ENCODE data around the gene ZNF106.

Gene ZNF106

DNA sequence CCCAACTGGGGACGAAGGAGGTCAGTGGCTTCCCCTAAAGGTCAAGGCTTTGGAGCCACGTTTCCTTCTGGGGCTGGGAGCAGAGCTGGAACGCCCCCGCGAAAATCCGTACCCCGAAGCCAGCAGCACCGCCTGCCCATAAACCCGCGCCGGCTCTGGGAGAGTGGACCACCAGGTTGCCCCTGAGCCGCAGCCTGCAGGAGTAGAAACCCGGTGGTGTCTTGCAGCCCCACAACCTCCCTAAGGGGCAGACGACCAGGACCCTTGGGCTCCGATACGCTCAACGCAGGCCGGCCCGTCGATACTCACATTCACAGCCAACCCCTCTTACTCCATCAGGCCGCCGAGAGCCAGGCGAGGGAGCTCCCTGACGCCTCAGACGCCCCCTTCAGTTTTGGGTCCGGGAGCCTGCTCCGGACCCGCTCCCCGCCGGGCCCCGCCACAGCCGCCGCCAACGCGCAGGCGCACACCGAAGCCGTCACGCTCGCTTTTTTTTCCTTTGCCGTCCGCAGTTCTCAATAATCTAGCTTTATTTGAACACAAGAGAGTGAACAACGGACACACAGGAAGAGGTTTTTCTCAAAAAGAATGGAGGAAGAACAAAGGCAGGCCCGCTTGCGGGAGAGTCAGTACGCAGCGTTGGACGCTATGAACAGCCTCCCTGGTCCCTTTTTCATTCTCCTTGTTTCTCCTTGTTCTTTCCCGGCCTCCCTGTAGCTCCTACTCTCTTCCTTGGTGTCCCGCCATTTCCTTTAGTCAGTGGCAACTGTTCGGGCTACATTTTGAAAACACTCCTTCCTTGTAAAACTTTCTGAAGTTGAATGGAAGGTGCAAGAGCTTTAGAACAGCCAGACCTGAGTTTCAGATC is at the start of gene ZNF106:
TSS of gene ZNF106 (minus strand) at position 471 of the 868 bp plus-strand sequence. CDS start 18,852 bp downstream, outside the sequence.
- peak; percentile 83 for DNase-seq

DNA sequence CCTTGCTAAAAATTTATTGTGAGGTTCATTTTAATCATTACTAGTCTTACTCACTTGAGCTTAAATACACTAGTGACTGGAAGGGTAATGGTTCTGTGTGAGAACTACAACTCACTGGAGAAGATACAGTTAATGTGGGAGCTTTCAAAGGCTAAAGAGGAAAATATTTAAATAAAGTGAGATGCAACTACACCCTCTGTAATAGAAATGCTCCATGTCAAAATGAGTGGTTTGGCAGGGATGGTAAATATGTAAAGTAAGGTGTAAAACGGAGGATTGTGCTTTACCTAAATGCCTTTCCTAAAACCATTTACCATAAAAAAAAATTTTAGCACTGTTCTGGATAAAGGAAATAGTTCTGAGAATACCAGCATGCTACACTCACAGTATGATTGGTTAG is 42.3 kb upstream of the ZNF106 start:
- no peak for DNase-seq

DNA sequence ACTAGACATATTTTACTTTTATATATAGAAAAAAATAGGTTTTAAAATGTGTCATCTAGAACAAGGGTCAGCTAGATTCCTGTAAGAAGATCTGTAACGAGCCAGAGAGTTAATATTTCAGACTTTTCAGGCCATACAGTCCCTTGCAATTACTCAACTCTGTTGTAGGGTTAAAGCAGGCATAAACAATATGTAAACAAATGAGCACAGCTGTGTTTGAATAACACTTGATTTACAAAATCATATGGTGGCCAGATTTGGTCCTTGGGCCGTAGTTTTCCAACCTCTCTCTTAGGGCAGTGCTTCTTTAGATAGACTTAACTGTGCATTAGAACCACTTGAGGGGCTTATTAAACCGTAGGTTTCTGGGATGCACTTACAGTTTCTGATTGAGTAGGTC is 38.0 kb upstream of the ZNF106 start:
- no peak for DNase-seq

DNA sequence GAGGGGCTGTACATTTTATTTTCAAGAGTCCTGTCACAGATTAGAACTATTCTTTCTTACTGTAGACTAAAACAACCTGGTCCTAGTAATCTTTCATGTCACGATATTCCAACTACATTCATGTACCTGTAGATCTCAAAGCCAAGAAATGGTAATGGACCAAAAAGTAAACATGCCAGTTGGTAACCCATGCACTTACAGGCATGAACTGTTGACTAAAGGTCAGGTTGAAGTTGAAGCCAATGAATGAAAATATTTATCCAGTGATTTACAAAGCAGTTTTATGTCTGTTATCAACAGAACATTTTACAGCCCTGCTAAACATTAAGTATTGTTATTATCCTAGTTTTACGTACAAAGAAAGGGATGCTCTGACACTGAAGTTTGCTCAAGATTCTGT is 32.4 kb upstream of the ZNF106 start:
- DNase-seq: no peak

DNA sequence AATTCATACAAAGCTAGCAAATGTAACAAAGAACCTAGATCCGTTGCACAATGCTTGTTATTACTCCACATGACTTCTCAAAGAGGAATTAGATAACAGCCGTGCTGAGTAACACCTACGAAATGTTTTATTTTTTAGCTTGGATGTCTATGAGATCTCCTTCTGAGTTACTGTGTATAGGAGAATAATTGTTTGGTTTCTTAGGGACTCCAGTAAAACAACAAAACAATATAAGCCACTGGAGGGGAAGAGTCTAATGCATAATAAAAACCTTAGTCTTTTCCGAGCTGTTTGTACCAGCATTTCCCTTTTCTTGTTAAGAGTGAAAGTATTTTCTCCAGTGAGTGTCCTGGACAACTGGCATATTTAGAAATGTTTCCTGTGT is 20.1 kb upstream of the ZNF106 start:
- DNase-seq: no peak

DNA sequence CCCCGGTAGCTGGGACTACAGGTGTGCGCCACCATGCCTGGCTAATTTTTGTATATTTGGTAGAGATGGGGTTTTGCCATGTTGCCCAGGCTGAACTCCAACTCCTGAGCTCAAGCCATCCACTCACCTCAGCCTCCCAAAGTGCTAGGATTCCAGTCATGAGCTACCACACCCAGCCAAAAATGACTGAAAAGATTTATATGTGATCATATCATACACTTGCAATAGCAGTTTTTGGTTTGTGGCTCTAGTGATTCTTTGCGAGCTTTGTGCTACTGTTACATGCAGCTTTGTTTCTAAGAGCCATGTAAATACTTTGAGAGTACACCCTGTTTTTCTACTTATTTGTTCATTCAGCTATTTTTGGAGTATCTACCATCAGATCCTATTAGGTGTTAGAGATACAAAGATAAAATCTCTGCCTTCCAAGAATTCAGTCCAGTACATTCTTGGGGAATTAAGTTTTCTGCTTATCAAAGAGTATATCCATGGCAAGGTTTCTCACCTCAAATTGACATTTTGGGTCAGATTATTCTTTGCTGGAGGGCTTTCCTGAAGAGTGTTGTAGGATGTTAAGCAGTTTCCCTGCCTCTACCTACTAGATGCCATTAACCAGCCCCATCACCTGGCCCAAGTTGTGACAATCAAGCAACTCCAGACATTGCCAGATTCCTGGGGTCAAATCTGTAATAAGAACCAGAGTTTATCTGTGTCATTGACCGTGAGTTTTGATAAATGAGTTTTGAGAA is 19.5 kb upstream of the ZNF106 start:
- DNase-seq: no peak

DNA sequence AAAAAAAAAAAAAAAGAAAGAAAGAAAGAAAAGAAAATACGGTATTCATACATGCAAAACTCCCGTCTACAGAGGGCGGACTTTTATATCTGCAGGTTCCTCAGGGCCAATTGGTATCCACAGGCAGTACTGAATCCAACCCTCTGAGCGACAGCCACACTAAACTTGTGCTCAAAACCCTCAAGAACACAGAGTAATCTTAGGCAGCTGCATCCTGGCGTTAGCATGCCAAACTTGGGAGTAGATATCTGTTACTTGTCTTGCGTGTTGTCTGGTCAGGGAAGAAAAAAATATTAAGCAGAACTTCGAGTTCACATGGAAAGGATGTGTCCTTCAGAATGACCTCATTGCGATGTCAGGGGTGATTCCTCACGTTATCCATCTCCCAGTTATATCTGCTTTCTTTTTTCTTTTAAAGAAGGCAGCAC is 17.3 kb upstream of the ZNF106 start:
- no peak for DNase-seq

DNA sequence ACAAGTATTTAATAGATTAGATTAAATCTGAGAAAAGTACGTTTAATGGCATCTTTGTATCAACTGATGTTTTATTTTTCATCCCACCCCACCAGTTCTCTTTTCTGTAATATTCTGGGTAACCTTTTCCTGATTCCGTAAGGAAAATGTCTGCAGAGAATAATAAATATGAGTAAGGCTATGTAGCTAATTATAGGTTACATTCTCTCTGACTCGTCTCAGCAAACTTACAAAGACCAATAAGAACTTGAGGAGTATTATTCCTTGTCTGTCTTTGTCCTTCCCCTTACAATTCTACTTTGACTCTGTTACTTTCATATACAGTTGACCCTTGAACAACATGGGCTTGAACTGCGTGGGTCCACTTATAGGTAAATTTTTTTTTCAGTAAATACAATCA is 16.6 kb upstream of the ZNF106 start:
- DNase-seq: no peak

DNA sequence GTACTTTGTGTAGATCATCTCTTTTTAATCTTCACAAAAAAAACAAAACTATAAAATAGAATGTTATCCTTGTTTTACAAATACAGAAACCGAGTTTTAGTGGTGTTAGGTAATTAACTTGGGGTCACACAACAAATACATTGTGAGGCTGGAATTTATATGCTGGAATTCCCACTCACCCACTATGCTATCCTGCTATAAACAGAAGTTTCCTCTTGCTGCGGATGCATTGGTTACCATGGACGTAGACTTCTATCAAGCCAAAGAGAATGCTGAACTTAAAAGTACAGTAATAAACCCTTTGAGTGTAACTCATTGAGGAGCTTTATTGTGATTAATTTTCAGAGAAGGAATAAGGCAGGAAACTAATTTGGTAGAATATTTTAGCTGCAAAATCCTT is 13.7 kb upstream of the ZNF106 start:
- no peak for DNase-seq

DNA sequence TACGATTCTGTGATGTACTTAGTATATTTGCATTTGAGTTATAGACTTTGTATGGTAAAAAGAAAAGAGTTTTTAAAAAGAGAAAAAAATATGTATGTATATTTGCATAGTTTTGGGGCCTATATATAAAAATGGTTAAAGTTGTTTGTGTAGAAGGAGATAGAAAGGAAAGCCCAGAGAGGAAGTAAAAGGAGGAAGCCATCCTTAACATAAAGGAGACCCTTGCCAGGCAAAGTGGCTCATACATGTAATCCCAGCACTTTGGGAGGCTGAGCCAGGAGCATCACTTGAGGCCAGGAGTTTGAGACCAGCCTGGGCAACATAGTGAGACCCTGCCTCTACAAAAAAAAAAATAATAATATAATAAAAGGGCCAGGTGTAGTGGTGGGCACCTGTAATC is 12.9 kb upstream of the ZNF106 start:
- DNase-seq: no peak

DNA sequence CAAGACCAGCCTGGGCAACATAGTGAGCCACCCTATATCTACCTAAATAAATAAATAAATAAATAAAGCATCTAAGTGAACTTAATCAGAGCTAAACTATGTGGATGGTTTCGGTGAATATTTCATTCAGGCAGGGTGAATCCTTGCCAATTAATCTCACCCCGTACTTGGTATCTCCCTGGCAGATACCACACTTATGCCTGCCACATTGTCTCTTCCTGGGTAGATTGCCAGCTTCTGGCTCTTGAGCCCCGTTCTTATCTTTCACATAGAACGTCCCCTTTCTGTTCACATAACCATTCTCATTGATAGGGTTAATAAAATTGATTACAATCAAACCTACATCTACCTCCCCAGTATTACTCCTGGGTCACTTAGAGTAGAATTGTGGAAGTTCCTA is 11.5 kb upstream of the ZNF106 start:
- DNase-seq: no peak

DNA sequence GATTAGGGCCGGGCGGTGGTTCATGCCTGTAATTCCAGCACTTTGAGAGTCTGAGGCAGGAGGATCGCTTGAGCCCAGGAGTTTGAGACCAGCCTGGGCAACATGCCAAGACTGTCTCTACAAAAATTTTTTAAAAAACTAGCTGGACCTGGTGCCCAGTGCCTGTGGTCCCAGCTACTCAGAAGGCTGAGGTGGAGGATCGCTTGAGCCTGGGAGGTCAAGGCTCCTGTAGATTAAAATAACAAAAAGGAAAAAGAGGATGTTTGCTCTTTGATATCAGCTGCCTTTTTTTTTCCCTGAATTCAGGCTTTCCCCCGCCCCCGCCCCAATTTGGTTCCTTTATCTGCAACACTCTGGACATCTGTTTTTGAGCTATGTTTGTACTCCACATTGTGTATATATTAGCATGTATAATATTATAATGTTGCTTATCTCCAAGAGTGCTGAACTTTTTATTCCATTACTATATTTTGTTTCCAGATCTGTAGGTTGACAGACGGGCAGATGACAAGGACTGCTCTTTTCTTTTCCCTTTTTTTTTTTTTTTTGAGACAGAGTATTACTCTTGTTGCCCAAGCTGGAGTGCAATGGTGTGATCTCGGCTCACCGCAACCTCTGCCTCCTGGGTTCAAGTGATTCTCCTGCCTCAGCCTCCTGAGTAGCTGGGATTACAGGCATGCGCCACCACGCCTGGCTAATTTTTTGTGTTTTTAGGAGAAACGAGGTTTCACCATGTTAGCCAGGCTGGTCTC is 9.1 kb upstream of the ZNF106 start:
- no peak for DNase-seq

DNA sequence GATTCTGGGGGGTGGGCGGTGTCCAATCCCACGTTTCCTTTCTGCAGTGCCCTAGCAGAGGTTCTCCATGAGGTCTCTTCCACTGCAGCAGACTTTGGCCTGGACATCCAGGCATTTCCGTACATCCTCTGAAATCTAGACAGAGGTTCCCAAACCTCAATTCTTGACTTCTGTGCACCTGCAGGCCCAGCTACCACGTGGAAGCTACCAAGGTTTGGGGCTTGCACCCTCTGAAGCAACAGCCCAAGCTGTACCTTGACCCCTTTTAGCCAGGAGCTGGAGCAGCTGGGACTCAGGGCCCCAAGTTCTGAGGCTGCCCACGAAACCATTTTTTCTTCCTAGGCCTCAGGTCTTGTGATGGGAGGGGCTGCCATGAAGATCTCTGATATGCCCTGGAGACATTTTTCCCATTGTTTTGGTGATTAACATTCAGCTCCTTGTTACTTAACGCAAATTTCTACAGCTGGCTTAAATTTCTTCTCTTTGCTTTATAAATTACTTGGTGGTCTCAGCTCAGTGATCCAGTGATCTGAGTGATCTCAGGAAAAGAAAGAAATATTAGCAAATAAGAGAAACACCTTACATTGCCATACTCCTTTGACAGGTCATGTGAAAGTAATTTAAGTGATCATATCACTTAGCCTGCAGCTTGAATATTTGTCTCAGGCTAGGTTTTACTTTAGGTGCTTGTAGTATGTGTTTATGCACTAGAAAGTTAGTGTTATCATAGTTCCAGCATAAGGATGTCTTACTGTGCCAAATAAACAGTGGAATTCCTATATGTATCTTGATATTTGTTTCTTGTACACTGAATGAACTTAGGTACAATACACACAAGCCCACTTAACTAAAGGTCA is 7.5 kb upstream of the ZNF106 start:
- DNase-seq: no peak

DNA sequence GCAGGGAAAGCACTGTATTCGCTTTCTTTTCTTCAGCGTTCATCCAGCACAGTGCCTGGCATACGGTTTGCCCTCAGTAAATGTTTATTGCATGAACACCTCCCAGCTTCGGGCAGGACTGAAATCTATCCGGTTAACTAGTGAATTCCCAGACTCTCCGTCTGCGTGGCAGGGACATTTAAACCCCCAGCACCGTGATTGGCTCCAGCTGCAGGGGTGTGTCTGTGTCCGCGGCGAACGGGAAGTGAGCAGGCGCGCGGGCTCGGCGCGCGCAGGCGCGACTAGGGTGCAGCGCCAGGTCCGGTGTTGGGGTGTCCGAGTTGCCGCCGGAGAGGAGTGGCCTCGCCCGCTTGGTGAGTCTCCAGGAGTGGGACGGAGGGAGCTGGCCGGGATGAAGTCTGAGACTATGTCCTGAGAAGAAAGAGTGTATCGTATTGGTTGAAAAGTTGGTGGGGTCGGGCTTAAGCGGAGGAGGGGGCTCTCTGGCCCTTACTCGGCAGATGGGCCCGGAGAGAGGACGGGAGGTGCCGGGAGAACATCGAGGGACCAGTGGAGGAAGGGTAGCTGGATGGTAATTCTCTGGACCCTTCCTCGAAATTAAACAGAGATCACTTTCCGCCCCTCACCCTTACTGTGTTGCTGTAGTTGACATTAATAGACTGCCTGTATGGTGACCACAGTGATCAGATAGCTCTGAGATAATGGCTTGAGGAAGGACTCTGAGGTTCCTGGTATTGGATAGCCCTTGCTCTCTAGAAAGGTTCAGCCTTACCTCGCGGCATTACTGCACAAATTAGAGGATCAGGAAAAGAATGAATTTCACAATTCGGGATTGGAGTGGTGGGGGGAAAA is 4.6 kb upstream of the ZNF106 start, which contains the start of gene SNAP23:
TSS of gene SNAP23 (plus strand) at position 274 of the 852 bp plus-strand sequence. CDS start 16,213 bp downstream, outside the sequence.
- peak; percentile 63 for DNase-seq

DNA sequence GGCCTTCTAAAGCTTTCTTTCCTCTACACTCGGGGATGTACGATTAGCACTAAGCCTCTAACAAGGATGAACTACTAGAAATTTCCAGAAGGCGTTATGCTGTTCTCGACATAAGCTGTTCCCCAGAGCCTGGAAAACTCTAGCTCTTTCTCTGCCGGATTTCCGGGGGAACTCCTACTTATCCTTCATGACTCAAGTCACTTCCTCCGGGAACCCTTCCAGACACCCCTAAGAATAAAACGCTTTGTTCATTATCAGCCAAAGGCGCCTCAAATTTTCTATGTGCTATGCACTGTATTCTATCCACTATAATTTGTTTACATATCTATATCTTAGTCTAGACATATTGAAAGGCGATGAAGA is 4.0 kb upstream of the ZNF106 start:
- DNase-seq: no peak

DNA sequence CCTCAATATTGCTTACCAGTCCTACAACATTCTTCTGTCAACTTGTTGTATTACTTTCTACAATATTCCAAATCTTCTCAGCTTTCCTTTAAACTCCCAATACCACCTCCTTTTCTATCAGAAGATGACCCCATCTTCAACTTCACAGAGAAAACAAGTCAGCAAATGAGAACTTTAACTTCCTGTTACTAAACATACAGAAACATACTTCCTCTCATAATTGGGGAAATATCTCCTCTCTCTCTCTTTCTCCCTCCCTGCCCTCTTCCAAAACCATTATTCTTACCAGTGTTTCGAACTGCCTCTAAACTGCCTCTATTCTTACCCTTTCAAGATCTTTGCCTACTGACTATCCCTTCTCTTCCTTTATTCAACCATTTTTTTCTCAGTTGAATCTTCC is 2.7 kb upstream of the ZNF106 start:
- DNase-seq: no peak

DNA sequence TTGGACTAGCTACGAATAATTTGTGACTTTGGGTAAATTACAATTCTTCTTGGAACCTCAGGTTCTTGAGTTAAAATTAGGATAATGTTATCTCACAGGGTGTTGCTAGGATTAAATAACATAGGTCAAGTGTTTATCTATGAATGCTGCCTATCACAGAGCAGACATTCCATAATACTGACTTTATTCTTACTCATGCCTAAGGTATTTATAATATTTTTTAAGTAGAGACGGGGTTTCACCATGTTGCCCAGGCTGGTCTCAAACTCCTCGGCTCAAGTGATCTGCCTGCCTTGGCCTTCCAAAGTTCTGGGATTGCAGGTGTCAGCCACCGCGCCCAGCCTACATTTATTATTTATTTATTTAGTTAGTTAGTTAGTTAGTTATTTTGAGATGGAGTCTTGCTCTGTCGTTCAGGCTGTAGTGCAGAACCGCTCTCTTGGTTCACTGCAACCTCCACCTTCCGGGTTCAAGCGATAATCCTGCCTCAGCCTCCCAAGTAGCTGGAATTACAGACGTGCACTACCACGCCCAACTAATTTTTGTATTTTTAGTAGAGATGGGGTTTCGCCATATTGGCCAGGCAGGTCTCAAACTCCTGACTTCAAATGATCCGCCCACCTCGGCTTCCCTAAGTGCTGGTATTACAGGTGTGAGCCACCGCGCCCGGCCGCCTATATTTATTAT is 741 bp upstream of the ZNF106 start:
- DNase-seq: no peak

DNA sequence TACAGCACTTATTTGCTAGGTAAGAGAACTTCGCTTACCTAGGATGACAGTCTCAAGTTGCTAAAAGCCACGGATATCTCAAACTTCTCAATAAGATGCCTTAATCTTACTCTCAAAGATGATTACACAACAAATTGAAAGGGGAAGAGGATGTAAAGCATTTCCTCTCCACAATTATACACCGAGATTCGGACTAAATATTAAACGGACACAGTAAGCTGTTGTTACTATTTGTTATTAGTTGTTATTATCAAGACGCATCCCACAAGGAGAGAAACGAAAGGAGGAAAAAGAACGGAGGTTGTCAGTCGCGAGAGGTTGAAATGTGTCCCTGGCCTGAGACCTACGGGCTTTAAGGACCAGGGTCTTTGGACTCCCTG is 660 bp downstream of the ZNF106 start:
- DNase-seq: no peak

DNA sequence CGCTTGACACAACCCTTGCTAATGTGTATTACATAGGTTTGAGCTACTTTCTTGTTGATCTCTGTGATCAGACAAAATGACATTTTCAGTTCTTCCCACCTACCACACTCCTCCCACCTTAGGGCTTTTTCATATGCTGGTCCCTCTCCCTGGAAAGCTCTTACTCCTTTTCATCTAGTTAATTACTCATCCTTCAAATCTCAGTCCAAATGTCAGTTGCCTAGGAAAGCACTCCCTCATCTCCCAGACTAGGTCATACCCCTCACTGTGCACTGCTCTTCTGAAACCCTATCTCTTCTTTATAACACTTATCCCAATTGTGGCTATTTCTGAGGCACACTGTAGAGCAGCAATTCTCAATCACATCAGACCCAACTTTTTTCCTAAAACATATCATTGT is 7.3 kb downstream of the ZNF106 start:
- no peak for DNase-seq

DNA sequence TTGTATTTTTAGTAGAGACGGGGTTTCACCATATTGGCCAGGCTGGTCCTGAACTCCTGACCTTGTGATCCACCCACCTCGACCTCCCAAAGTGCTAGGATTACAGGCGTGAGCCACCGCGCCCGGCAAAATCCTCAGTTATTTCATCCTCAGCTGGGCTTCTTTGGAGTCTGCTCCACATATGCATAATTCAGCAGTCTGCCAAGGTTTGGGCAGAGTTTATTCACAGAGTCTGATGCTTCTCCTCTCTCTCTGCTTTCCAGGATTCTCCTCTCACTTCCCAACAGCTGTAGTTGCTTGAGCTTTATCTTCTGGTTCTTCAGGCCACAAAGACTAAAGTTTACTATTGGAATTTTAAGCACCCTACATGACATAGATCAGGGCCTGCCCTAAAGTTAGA is 8.2 kb downstream of the ZNF106 start:
- DNase-seq: no peak

DNA sequence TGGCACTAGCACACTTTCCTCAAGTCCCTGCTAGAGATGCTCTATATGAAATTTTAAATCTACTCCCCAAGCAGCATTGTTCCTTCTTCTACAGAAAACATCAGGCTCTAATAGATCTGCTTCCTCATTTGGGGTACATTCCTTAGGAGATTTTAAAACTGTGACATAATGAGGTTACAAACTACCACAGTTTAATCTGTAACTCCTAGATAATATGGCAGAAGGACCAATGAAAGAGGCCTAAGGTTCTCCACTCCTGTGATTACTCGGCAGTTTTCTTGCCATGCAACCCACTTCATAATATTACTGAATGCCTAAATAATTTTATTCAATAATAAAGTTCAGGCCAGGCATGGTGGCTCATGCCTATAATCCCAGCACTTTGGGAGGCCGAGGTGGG is 16.1 kb downstream of the ZNF106 start:
- DNase-seq: no peak

All from NCI-H1092 treated with DMSO at 0.1 percent for 48 hours (cell line).